Measurements from ENCODE around the gene ENDOV. TPM values are rescaled to one million over a fixed set of nuclear protein-coding genes. Genes with fewer than 3 reads are reported as not detected.
"Not testable (repeated sequence)": the region's sequence is repeated elsewhere in the genome, so short reads cannot be mapped to it uniquely, and the experiment has no call there.

The ENDOV gene
- total RNA-seq, 1 experiment from 2014 or later = 14.1 TPM

DNA sequence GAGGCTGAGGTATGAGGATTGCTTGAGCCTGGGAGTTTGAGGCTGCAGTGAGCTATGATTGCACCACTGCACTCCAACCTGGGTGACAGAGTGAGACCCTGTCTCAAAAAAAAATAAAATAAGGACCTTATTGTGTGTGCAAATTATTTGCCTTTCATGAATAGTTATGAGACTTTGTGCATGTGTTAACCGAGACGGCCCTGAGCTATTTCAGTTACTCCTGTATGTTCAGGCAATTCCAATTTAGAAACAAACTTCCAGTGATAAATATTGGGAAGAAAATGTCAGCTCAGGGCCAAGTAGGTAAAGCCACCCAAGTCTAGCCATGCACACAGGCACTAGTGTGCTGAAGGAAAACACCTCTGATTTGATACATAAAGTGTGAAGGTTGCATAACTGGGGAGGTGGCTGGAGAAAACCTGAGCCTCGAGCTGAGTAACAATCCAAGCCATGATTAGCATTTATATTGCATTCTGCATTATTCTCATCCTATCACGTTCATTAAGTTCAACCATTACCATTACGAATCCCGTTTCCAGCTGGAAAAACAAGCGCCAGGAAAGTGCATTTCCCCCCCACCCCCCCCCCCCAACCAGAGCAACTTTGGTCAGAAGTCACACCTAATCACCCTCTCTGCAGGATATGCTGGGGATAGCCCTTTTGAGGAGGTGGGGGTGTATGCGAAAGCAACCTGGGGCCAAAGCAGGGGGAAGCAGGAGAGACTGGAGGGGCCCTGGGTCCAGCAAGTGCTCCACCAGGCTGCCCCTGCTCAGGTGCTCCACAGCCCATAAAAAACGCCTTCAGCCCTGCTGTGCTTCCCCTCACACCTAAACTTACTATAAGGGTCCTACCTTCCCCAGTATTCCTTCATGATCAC lies 18.6 kb upstream of the ENDOV start:
- H3K36me3 ChIP-seq (ENCODE audit: insufficient read depth, low read length, poor library complexity, severe bottlenecking) = peaks cover 10% of the 10 kb centered on the region
- no TSS peak for BruUV-seq (replicated peaks)
- DNase-seq (ENCODE audit: low spot score) = no peak
- H3K9me3 ChIP-seq (ENCODE audit: low read depth, low read length, poor library complexity, severe bottlenecking) = no peaks in the 10 kb centered on the region
- intact Hi-C loops (cut with micrococcal nuclease; ENCODE audit: unreplicated experiment) = no loop called here
- TF ChIP-seq EZH2 (IDR thresholded peaks at IDR 0.05; ENCODE audit: borderline replicate concordance, low read depth, low read length, poor library complexity, severe bottlenecking) = no peak
- no peaks in the 10 kb centered on the region for H3K4me1 ChIP-seq (ENCODE audit: insufficient read depth, low read length, poor library complexity, severe bottlenecking)
- no peak overlapping the region for H3K4me3 ChIP-seq (ENCODE audit: low read depth, low read length, poor library complexity, severe bottlenecking)
- H3K27me3 ChIP-seq (replicated peaks; ENCODE audit: insufficient read depth, low read depth, low read length, poor library complexity) = no peaks in the 10 kb centered on the region
- POLR2A ChIA-PET (ENCODE audit: low non-redundant PET) = no interaction called here
- no peak overlapping the region for H3K27ac ChIP-seq (ENCODE audit: low read depth, low read length, poor library complexity, severe bottlenecking)
- CTCF ChIA-PET = interaction anchor here (0.6 to 0.7 kb wide), 2 partner anchors 29 to 689 kb away, joined by 5 to 6 read pairs; no protein-coding TSS in a partner anchor

DNA sequence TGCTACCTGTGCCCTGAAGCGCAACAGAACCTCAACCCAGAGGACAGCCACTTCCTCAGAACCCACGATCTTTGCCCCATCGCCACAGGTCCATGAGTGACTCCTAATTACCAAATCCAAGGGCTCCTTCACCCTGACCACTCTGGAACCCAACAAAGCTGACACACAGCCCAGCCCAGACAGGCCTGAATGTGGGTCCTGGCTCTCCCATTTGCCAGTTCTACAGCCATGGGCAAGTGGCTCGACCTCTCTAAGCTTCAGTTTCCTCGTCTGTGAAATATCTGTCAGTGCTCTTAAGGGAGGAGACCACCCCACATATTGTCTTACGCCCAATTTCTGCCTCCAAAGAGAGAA lies 18.0 kb upstream of the ENDOV start:
- Histone ChIP-seq H3K27ac (ENCODE audit: low read depth, low read length, poor library complexity, severe bottlenecking) (no peak overlapping the region), H3K4me1 (ENCODE audit: insufficient read depth, low read length, poor library complexity, severe bottlenecking) (no peaks in the 10 kb centered on the region), H3K9me3 (ENCODE audit: low read depth, low read length, poor library complexity, severe bottlenecking) (no peaks in the 10 kb centered on the region), H3K4me3 (ENCODE audit: low read depth, low read length, poor library complexity, severe bottlenecking) (no peak overlapping the region), H3K36me3 (ENCODE audit: insufficient read depth, low read length, poor library complexity, severe bottlenecking) (peaks cover 9% of the 10 kb centered on the region), H3K27me3 (replicated peaks; ENCODE audit: insufficient read depth, low read depth, low read length, poor library complexity) (no peaks in the 10 kb centered on the region)
- BruUV-seq (replicated peaks) = no TSS peak
- TF ChIP-seq, protein P1, sequence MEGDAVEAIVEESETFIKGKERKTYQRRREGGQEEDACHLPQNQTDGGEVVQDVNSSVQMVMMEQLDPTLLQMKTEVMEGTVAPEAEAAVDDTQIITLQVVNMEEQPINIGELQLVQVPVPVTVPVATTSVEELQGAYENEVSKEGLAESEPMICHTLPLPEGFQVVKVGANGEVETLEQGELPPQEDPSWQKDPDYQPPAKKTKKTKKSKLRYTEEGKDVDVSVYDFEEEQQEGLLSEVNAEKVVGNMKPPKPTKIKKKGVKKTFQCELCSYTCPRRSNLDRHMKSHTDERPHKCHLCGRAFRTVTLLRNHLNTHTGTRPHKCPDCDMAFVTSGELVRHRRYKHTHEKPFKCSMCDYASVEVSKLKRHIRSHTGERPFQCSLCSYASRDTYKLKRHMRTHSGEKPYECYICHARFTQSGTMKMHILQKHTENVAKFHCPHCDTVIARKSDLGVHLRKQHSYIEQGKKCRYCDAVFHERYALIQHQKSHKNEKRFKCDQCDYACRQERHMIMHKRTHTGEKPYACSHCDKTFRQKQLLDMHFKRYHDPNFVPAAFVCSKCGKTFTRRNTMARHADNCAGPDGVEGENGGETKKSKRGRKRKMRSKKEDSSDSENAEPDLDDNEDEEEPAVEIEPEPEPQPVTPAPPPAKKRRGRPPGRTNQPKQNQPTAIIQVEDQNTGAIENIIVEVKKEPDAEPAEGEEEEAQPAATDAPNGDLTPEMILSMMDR (conservative IDR thresholded peaks at IDR 0.05; ENCODE audit: low read depth, low read length) = no peak
- TF ChIP-seq EZH2 (IDR thresholded peaks at IDR 0.05; ENCODE audit: borderline replicate concordance, low read depth, low read length, poor library complexity, severe bottlenecking) = no peak
- DNase-seq (ENCODE audit: low spot score) = no peak
- CTCF ChIA-PET = no interaction called here
- intact Hi-C loops (cut with micrococcal nuclease; ENCODE audit: unreplicated experiment) = no loop called here
- POLR2A ChIA-PET (ENCODE audit: low non-redundant PET) = no interaction called here

DNA sequence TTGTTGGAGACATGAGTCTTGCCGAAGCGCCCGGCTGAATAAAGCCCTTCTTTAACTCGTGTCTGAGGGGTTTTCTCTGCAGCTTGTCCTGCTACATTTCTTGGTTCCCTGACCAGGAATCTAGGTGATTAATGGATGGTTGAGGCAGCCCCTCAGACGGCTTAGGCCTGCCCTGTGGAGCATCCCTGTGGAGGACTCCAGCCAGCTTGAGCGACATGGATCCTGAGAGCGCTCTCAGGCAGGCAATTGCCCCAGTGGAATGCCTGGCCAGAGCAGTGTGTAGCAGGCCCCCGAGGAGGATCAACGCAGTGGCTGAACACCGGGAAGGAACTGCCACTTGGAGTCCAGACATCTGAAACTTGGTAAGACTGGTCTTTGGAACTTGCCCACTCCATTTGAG lies 17.3 kb upstream of the ENDOV start:
- CTCF ChIA-PET = no interaction called here
- no peak overlapping the region for H3K27ac ChIP-seq (ENCODE audit: low read depth, low read length, poor library complexity, severe bottlenecking)
- H3K4me3 ChIP-seq (ENCODE audit: low read depth, low read length, poor library complexity, severe bottlenecking) = no peak overlapping the region
- H3K36me3 ChIP-seq (ENCODE audit: insufficient read depth, low read length, poor library complexity, severe bottlenecking) = peaks cover 9% of the 10 kb centered on the region
- H3K4me1 ChIP-seq (ENCODE audit: insufficient read depth, low read length, poor library complexity, severe bottlenecking) = no peaks in the 10 kb centered on the region
- intact Hi-C loops (cut with micrococcal nuclease; ENCODE audit: unreplicated experiment) = no loop called here
- no peak for DNase-seq (ENCODE audit: low spot score)
- no peaks in the 10 kb centered on the region for H3K9me3 ChIP-seq (ENCODE audit: low read depth, low read length, poor library complexity, severe bottlenecking)
- no peaks in the 10 kb centered on the region for H3K27me3 ChIP-seq (replicated peaks; ENCODE audit: insufficient read depth, low read depth, low read length, poor library complexity)
- POLR2A ChIA-PET (ENCODE audit: low non-redundant PET) = no interaction called here
- no TSS peak for BruUV-seq (replicated peaks)
- TF ChIP-seq, protein P1 (conservative IDR thresholded peaks at IDR 0.05; ENCODE audit: low read depth, low read length) = no peak
- no peak for TF ChIP-seq EZH2 (IDR thresholded peaks at IDR 0.05; ENCODE audit: borderline replicate concordance, low read depth, low read length, poor library complexity, severe bottlenecking)

DNA sequence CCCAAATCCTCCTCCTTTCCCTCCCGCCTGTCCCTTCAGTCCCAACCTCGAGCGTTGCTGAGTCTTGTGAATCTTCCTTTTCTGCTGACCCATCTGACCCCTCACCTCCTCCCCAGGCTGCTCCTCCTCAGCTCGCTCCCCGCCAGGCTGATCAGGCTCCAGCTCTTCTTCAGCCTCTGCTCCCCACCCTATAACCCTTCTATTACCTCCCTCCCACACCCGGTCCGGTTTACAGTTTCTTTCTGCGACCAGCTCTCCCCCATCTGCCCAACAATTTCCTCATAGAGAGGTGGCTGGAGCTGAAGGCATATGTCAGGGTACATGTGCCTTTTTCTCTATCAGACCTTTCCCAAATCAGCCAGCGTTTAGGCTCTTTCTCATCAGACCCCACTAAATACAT lies 13.9 kb upstream of the ENDOV start:
- H3K4me1 ChIP-seq (ENCODE audit: insufficient read depth, low read length, poor library complexity, severe bottlenecking); intact Hi-C loops (cut with micrococcal nuclease; ENCODE audit: unreplicated experiment); POLR2A ChIA-PET (ENCODE audit: low non-redundant PET): not testable (repeated sequence)

DNA sequence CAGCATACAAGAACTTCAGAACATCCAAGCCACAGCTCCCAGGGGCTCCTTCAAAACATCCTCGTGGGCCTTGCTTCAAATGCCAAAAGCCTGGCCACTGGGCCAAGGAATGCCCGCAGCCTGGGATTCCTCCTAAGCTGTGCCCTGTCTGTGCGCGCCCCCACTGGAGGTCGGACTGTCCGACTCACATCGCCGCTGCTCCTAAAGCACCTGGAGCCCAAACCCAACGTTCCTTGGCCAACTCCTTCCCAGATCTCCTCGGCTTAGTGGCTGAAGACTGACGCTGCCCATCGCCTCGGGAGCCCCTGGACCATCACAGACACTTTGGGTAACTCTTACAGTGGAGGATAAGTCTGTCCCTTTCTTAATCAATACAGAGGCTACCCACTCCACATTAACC lies 12.9 kb upstream of the ENDOV start:
- H3K27ac ChIP-seq (ENCODE audit: low read depth, low read length, poor library complexity, severe bottlenecking); H3K4me3 ChIP-seq (ENCODE audit: low read depth, low read length, poor library complexity, severe bottlenecking); H3K4me1 ChIP-seq (ENCODE audit: insufficient read depth, low read length, poor library complexity, severe bottlenecking); H3K9me3 ChIP-seq (ENCODE audit: low read depth, low read length, poor library complexity, severe bottlenecking); H3K36me3 ChIP-seq (ENCODE audit: insufficient read depth, low read length, poor library complexity, severe bottlenecking); intact Hi-C loops (cut with micrococcal nuclease; ENCODE audit: unreplicated experiment); BruUV-seq (replicated peaks); POLR2A ChIA-PET (ENCODE audit: low non-redundant PET); DNase-seq (ENCODE audit: low spot score); H3K27me3 ChIP-seq (replicated peaks; ENCODE audit: insufficient read depth, low read depth, low read length, poor library complexity); CTCF ChIA-PET: not testable (repeated sequence)

More for the DNA sequence above, 13.9 kb upstream of the ENDOV start:
- H3K4me3 ChIP-seq (ENCODE audit: low read depth, low read length, poor library complexity, severe bottlenecking); H3K9me3 ChIP-seq (ENCODE audit: low read depth, low read length, poor library complexity, severe bottlenecking); BruUV-seq (replicated peaks); H3K27me3 ChIP-seq (replicated peaks; ENCODE audit: insufficient read depth, low read depth, low read length, poor library complexity); CTCF ChIA-PET; H3K27ac ChIP-seq (ENCODE audit: low read depth, low read length, poor library complexity, severe bottlenecking); DNase-seq (ENCODE audit: low spot score); H3K36me3 ChIP-seq (ENCODE audit: insufficient read depth, low read length, poor library complexity, severe bottlenecking): not testable (repeated sequence)
